Hepatocyte (in vitro differentiated cells): ENCODE measurements around the gene GCLM.

Experiments used
- CTCF ChIP-seq: fragments of 200-600 bp; sonication (generic); IDR thresholded peaks from 2 replicates; pipeline ENCODE4 v1.5.1; 2016; ENCODE audit warnings: antibody characterized with exemption, mild to moderate bottlenecking; ENCODE audit not compliant: poor library complexity
- EZH2 ChIP-seq: fragments of 200-600 bp; sonication (generic); IDR thresholded peaks from 2 replicates; pipeline ENCODE4 v1.6.1; 2016; ENCODE audit warnings: antibody characterized with exemption, mild to moderate bottlenecking, borderline replicate concordance

DNA sequence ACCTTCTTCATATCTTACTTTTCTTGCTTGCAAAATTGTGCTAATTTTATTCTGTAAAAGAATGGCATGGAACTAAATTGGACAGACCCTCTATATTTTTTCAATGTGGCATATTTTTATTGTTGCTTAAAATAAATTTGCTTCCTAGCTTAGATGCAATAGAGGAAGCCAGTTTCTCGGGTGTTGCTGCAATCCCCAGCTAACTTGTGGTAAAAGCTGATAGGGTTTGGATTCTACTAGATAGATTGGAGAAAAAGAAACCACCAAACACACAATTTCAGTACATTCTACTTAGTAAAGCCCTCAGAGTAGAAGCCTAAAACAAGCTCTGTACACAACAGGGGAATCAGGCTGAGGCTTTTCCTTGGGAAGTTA is 49.5 kb upstream of the GCLM start:
- TF ChIP-seq CTCF (no peak), EZH2 (no peak)
